Naive thymus-derived CD4-positive, alpha-beta T cell (primary cell): ENCODE results near the gene DNAH6. TPM values are rescaled to one million over a fixed set of nuclear protein-coding genes. Genes with fewer than 3 reads are reported as not detected.
A peak's percentile ranks its signal among the peaks of the same experiment; 100 is the strongest.

Source experiments
- ATAC-seq: fragments of 150-1000 bp; cut with Tn5 transposase; 2 replicates; pipeline ENCODE4 v1.10.0; 2021; ENCODE audit warnings: mild to moderate bottlenecking, moderate library complexity
- CTCF ChIA-PET: fragments of 350-600 bp; sonication (Branson Sonifier 250); formaldehyde crosslinking; loops from one replicate; lab custom pipeline; 2021; ENCODE audit warnings: antibody characterized with exemption; lab: Charles Lee
- POLR2A ChIA-PET: fragments of 350-600 bp; sonication (Branson Sonifier 250); formaldehyde crosslinking; loops from one replicate; lab custom pipeline; 2021; ENCODE audit warnings: antibody characterized with exemption, inconsistent platforms; lab: Charles Lee
- DNase-seq, 9 donors: peaks; one replicate each; pipeline versions ENCODE4 v3.0.0 to v3.0.0-alpha.2; 2020 to 2022; ENCODE audit warnings: mixed read lengths in 1 of 9
- H3K27ac ChIP-seq: one replicate; pipeline ENCODE4 v1.7.0; 2013; ENCODE audit warnings: mild to moderate bottlenecking, low read depth, low read length, moderate library complexity
- H3K27me3 ChIP-seq, 2 donors: one replicate each; pipeline ENCODE4 v1.7.0; 2013; ENCODE audit warnings: low read length in 2 of 2, mild to moderate bottlenecking in 2 of 2, moderate library complexity in 2 of 2; ENCODE audit not compliant: control insufficient read depth in 2 of 2, insufficient read depth in 2 of 2
- H3K36me3 ChIP-seq, 3 experiments: 1 replicate in 2 of 3; 2 replicates in 1 of 3; pipeline ENCODE4 v1.7.0; 2013; ENCODE audit warnings: low read length in 3 of 3, mild to moderate bottlenecking in 3 of 3, moderate library complexity in 1 of 3; ENCODE audit not compliant: insufficient read depth in 3 of 3, control insufficient read depth in 2 of 3
- H3K4me1 ChIP-seq, 2 donors: one replicate each; pipeline ENCODE4 v1.7.0; 2013; ENCODE audit warnings: low read length in 2 of 2, mild to moderate bottlenecking in 2 of 2, moderate library complexity in 1 of 2; ENCODE audit not compliant: control insufficient read depth in 2 of 2, insufficient read depth in 2 of 2
- H3K4me3 ChIP-seq: 2 replicates; pipeline ENCODE4 v1.7.0; 2013; ENCODE audit warnings: mild to moderate bottlenecking, low read length
- H3K9me3 ChIP-seq, 3 experiments: 1 replicate in 2 of 3; 2 replicates in 1 of 3; pipeline ENCODE4 v1.7.0; 2013; ENCODE audit warnings: low read length in 3 of 3; ENCODE audit not compliant: control insufficient read depth in 2 of 3
- H3K27ac Mint-ChIP-seq, 9 donors: one replicate each; pipeline ENCODE4 v1.8.0; 2020 to 2022; ENCODE audit warnings: mixed read lengths in 9 of 9, mild to moderate bottlenecking in 8 of 9, moderate library complexity in 5 of 9, inconsistent platforms in 2 of 9
- H3K27me3 Mint-ChIP-seq, 5 donors: one replicate each; pipeline ENCODE4 v1.8.0; 2021 to 2022; ENCODE audit warnings: mixed read lengths in 5 of 5, mild to moderate bottlenecking in 1 of 5
- H3K36me3 Mint-ChIP-seq, 5 donors: one replicate each; pipeline ENCODE4 v1.8.0; 2020 to 2022; ENCODE audit warnings: mixed read lengths in 5 of 5, mild to moderate bottlenecking in 3 of 5, inconsistent platforms in 1 of 5
- H3K4me1 Mint-ChIP-seq, 7 donors: one replicate each; pipeline ENCODE4 v1.8.0; 2020 to 2022; ENCODE audit warnings: mixed read lengths in 7 of 7, mild to moderate bottlenecking in 3 of 7, inconsistent platforms in 1 of 7
- H3K4me3 Mint-ChIP-seq, 10 donors: one replicate each; pipeline ENCODE4 v1.8.0; 2020 to 2022; ENCODE audit warnings: mild to moderate bottlenecking in 10 of 10, mixed read lengths in 10 of 10, moderate library complexity in 6 of 10, inconsistent platforms in 2 of 10
- H3K9me3 Mint-ChIP-seq, 11 donors: one replicate each; pipeline ENCODE4 v1.8.0; 2020 to 2022; ENCODE audit warnings: mixed read lengths in 11 of 11, mild to moderate bottlenecking in 4 of 11, inconsistent platforms in 1 of 11, moderate library complexity in 1 of 11
- intact Hi-C, 2 donors: fragments of 100-400 bp; cut with micrococcal nuclease; formaldehyde crosslinking; loops; one replicate each; pipeline ENCODE4 v1.15.1; 2023
- polyA plus RNA-seq, 2 donors: library from polyadenylated mRNA; unstranded; fragments of 300-500 nt; fragmentation: Illumina TruSeq; gene quantifications; one replicate each; pipeline ENCODE4 v1.2.3, GENCODE V29; 2021
- total RNA-seq, 6 experiments: library from RNA in 5 of 6; stranded (reverse) in 5 of 6; gene quantifications; 1 replicate in 5 of 6; 2 replicates in 1 of 6; pipeline ENCODE4 v1.2.3 and lab custom pipeline; 2021 to 2026

Gene DNAH6
- total and polyA plus RNA-seq, 7 experiments from 2014 or later = 0.73 to 2.3 (median 1.3) TPM

GRCh38 chr2:84719434-84719833 is 203.1 kb downstream of the DNAH6 start:
- Histone ChIP-seq H3K27ac (peak overlapping the region; percentile 58), H3K9me3 (no peaks in the 10 kb centered on the region), H3K27me3 (no peaks in the 10 kb centered on the region), H3K4me1 (peaks cover 0 to 29% of the 10 kb centered on the region in 2 donors), H3K36me3 (no peaks in the 10 kb centered on the region), H3K4me3 (no peak overlapping the region)
- DNase-seq (peak in 2 of 9 donors; percentile 12 to 25), ATAC-seq (no peak)
- POLR2A ChIA-PET = interaction anchor here (0.6 to 1.6 kb wide), 2 partner anchors 8 to 131 kb away, joined by 3 read pairs; no protein-coding TSS in a partner anchor
- Mint-ChIP-seq H3K4me1 (peaks cover 21 to 81% (median 70%) of the 10 kb centered on the region in 7 donors), H3K36me3 (peaks cover 0 to 7% (median 5%) of the 10 kb centered on the region in 5 donors), H3K9me3 (peaks cover 0 to 5% (median 0%) of the 10 kb centered on the region in 11 donors), H3K4me3 (peak overlapping the region; percentile 58 to 92 (median 81)), H3K27me3 (no peaks in the 10 kb centered on the region), H3K27ac (peak overlapping the region; percentile 82 to 90 (median 85))
- CTCF ChIA-PET = interaction anchor here (0.6 kb wide), 1 partner anchor 581 kb away, joined by 5 read pairs; no protein-coding TSS in a partner anchor
- intact Hi-C loops = no loop called here

GRCh38 chr2:84723831-84724230 is 207.5 kb downstream of the DNAH6 start:
- POLR2A ChIA-PET = interaction anchor here (0.8 to 0.9 kb wide), 2 partner anchors 9 to 16 kb away, joined by 3 read pairs; no protein-coding TSS in a partner anchor

GRCh38 chr2:84725717-84726116 is 209.4 kb downstream of the DNAH6 start:
- ChIA-PET CTCF (no interaction called here), POLR2A (interaction anchor here (0.7 kb wide), 1 partner anchor 305 kb away, joined by 3 read pairs; no protein-coding TSS in a partner anchor)
- H3K27me3 ChIP-seq = no peaks in the 10 kb centered on the region
- no peaks in the 10 kb centered on the region for H3K36me3 ChIP-seq
- intact Hi-C loops = loop anchor here in 1 of 2 donors (1.0 kb wide), 1 partner anchor 8 kb away; no protein-coding TSS in a partner anchor
- Mint-ChIP-seq H3K27me3 (no peaks in the 10 kb centered on the region), H3K4me3 (no peak overlapping the region), H3K9me3 (peaks cover 0 to 20% (median 3%) of the 10 kb centered on the region in 11 donors), H3K27ac (peak overlapping the region in 3 of 9 donors; percentile 7 to 81 (median 40)), H3K36me3 (peaks cover 4 to 41% (median 28%) of the 10 kb centered on the region in 5 donors), H3K4me1 (peaks cover 11 to 71% (median 57%) of the 10 kb centered on the region in 7 donors)
- ATAC-seq (no peak), DNase-seq (no peak)
- H3K4me1 ChIP-seq = peaks cover 0 to 13% of the 10 kb centered on the region in 2 donors
- no peaks in the 10 kb centered on the region for H3K9me3 ChIP-seq
- H3K4me3 ChIP-seq = no peak overlapping the region
- H3K27ac ChIP-seq = no peak overlapping the region

More at GRCh38 chr2:84723831-84724230, 207.5 kb downstream of the DNAH6 start:
- CTCF ChIA-PET = no interaction called here
- H3K4me3 ChIP-seq = no peak overlapping the region
- peak overlapping the region in 8 of 9 donors; percentile 43 to 91 (median 74) for H3K27ac Mint-ChIP-seq
- no peak for DNase-seq
- no peaks in the 10 kb centered on the region for H3K27me3 Mint-ChIP-seq
- peaks cover 0 to 13% of the 10 kb centered on the region in 2 donors for H3K4me1 ChIP-seq
- H3K4me1 Mint-ChIP-seq = peaks cover 15 to 67% (median 60%) of the 10 kb centered on the region in 7 donors
- intact Hi-C loops = loop anchor here in 1 of 2 donors (2.0 kb wide), 1 partner anchor 17 kb away; no protein-coding TSS in a partner anchor
- H3K27me3 ChIP-seq = no peaks in the 10 kb centered on the region
- H3K27ac ChIP-seq = no peak overlapping the region
- H3K36me3 Mint-ChIP-seq = peaks cover 3 to 33% (median 24%) of the 10 kb centered on the region in 5 donors
- H3K9me3 Mint-ChIP-seq = peaks cover 0 to 17% (median 2%) of the 10 kb centered on the region in 11 donors
- H3K9me3 ChIP-seq = no peaks in the 10 kb centered on the region
- ATAC-seq = no peak
- no peaks in the 10 kb centered on the region for H3K36me3 ChIP-seq
- peak overlapping the region in 8 of 10 donors; percentile 18 to 67 (median 38) for H3K4me3 Mint-ChIP-seq

- Mint-ChIP-seq H3K27ac (no peak overlapping the region), H3K4me3 (no peak overlapping the region), H3K9me3 (peaks cover 0 to 20% (median 3%) of the 10 kb centered on the region in 11 donors), H3K27me3 (no peaks in the 10 kb centered on the region), H3K4me1 (peaks cover 11 to 76% (median 59%) of the 10 kb centered on the region in 7 donors), H3K36me3 (peaks cover 4 to 41% (median 28%) of the 10 kb centered on the region in 5 donors)
- no peaks in the 10 kb centered on the region for H3K27me3 ChIP-seq
- no peak overlapping the region for H3K4me3 ChIP-seq
- intact Hi-C loops = no loop called here
- no peaks in the 10 kb centered on the region for H3K36me3 ChIP-seq
- ChIA-PET CTCF (no interaction called here), POLR2A (interaction anchor here (0.8 to 1.4 kb wide), 2 partner anchors 8 to 112 kb away, joined by 3 read pairs; no protein-coding TSS in a partner anchor)
- H3K27ac ChIP-seq = no peak overlapping the region
- peaks cover 0 to 13% of the 10 kb centered on the region in 2 donors for H3K4me1 ChIP-seq
- H3K9me3 ChIP-seq = no peaks in the 10 kb centered on the region
- no peak for ATAC-seq
- DNase-seq = no peak
Observed at GRCh38 chr2:84727315-84727714, 211.0 kb downstream of the DNAH6 start.

- peak overlapping the region in 4 of 10 donors; percentile 1 to 53 (median 5) for H3K4me3 Mint-ChIP-seq
- Histone ChIP-seq H3K27me3 (no peaks in the 10 kb centered on the region), H3K9me3 (no peaks in the 10 kb centered on the region), H3K4me1 (peaks cover 0 to 11% of the 10 kb centered on the region in 2 donors), H3K27ac (no peak overlapping the region), H3K4me3 (no peak overlapping the region), H3K36me3 (no peaks in the 10 kb centered on the region)
- no peaks in the 10 kb centered on the region for H3K27me3 Mint-ChIP-seq
- no peak for ATAC-seq
- H3K4me1 Mint-ChIP-seq = peaks cover 3 to 76% (median 61%) of the 10 kb centered on the region in 7 donors
- intact Hi-C loops = loop anchor here in 1 of 2 donors (2.0 kb wide), 1 partner anchor 54 kb away; no protein-coding TSS in a partner anchor
- peaks cover 0 to 20% (median 3%) of the 10 kb centered on the region in 11 donors for H3K9me3 Mint-ChIP-seq
- CTCF ChIA-PET = no interaction called here
- peaks cover 4 to 37% (median 22%) of the 10 kb centered on the region in 5 donors for H3K36me3 Mint-ChIP-seq
- H3K27ac Mint-ChIP-seq = peak overlapping the region in 7 of 9 donors; percentile 18 to 85 (median 51)
- POLR2A ChIA-PET = interaction anchor here (1.0 to 1.8 kb wide), 3 partner anchors 12 to 14 kb away, joined by 3 to 5 read pairs (median 4); no protein-coding TSS in a partner anchor
- DNase-seq = no peak
Observed at GRCh38 chr2:84729224-84729623, 212.9 kb downstream of the DNAH6 start.

GRCh38 chr2:84731185-84731584 is 214.9 kb downstream of the DNAH6 start:
- peak overlapping the region in 3 of 9 donors; percentile 27 to 73 (median 67) for H3K27ac Mint-ChIP-seq
- intact Hi-C loops = loop anchor here in 1 of 2 donors (2.0 kb wide), 1 partner anchor 14 kb away; no protein-coding TSS in a partner anchor
- no peaks in the 10 kb centered on the region for H3K27me3 Mint-ChIP-seq
- no peak overlapping the region for H3K27ac ChIP-seq
- H3K4me3 Mint-ChIP-seq = no peak overlapping the region
- H3K36me3 ChIP-seq = no peaks in the 10 kb centered on the region
- peaks cover 4 to 32% (median 17%) of the 10 kb centered on the region in 5 donors for H3K36me3 Mint-ChIP-seq
- DNase-seq = no peak
- peaks cover 2 to 68% (median 56%) of the 10 kb centered on the region in 7 donors for H3K4me1 Mint-ChIP-seq
- ChIA-PET CTCF (no interaction called here), POLR2A (interaction anchor here (0.7 to 3.5 kb wide), 5 partner anchors 9 to 1375 kb away, joined by 3 to 10 read pairs (median 3); partner anchors contain the start of gene PTCD3)
- ATAC-seq = no peak
- H3K4me3 ChIP-seq = no peak overlapping the region
- peaks cover 0 to 25% (median 3%) of the 10 kb centered on the region in 11 donors for H3K9me3 Mint-ChIP-seq
- no peaks in the 10 kb centered on the region for H3K27me3 ChIP-seq
- H3K4me1 ChIP-seq = peaks cover 0 to 6% of the 10 kb centered on the region in 2 donors
- no peaks in the 10 kb centered on the region for H3K9me3 ChIP-seq
